GM12878 (cell line): ENCODE measurements around the gene SCN4A.

Source experiments
- ATF7 ChIP-seq: fragments of 450-650 bp; IDR thresholded peaks from 2 replicates; pipeline ENCODE4 v1.6.1; 2016; ENCODE audit warnings: low read depth, mild to moderate bottlenecking
- CBX5 ChIP-seq: sonication (generic); IDR thresholded peaks from 2 replicates; pipeline ENCODE4 v1.6.1; 2016; ENCODE audit warnings: low read depth, moderate library complexity, mild to moderate bottlenecking, inconsistent platforms
- CTCF ChIP-seq, 3 experiments: IDR thresholded peaks in 2 of 3; conservative IDR thresholded peaks in 1 of 3; 2 replicates each; pipeline ENCODE4 v1.5.1; 2011; ENCODE audit warnings: low read depth in 3 of 3, low read length in 3 of 3, mild to moderate bottlenecking in 3 of 3, control low read depth in 2 of 3, moderate library complexity in 2 of 3, inconsistent platforms in 1 of 3, mixed read lengths in 1 of 3; ENCODE audit not compliant: control insufficient read depth in 2 of 3, insufficient read depth in 1 of 3; ENCODE audit errors: extremely low read depth in 1 of 3
- EZH2 ChIP-seq: IDR thresholded peaks from 2 replicates; pipeline ENCODE4 v1.6.1; 2012; ENCODE audit warnings: low read depth, mild to moderate bottlenecking, control low read depth, inconsistent platforms, low read length, borderline replicate concordance; ENCODE audit not compliant: control insufficient read depth
- GATAD2B ChIP-seq: fragments of 450-650 bp; conservative IDR thresholded peaks from 2 replicates; pipeline ENCODE4 v1.6.1; 2017; ENCODE audit warnings: low read depth, mild to moderate bottlenecking, moderate library complexity
- POLR2A ChIP-seq: IDR thresholded peaks from 2 replicates; pipeline ENCODE4 v1.6.1; 2011; ENCODE audit warnings: low read depth, mild to moderate bottlenecking, low read length
- TF ChIP-seq, protein P1 (sequence below): IDR thresholded peaks from 2 replicates; pipeline ENCODE4 v1.6.1; 2012; ENCODE audit warnings: low read depth, low read length, improper control_type of control experiment

- no peak for TF ChIP-seq ATF7
- no peak for TF ChIP-seq CTCF (IDR thresholded peaks at IDR 0.05 in 2 of 3, conservative IDR thresholded peaks at IDR 0.05 in 1 of 3; ENCODE audit: control insufficient read depth in 2 of 3, extremely low read depth in 1 of 3, insufficient read depth in 1 of 3, low read depth in 3 of 3, low read length in 3 of 3)
- TF ChIP-seq CBX5, result no peak
- no peak for TF ChIP-seq EZH2
- TF ChIP-seq POLR2A, result no peak
- no peak for TF ChIP-seq GATAD2B
- TF ChIP-seq, protein P1, sequence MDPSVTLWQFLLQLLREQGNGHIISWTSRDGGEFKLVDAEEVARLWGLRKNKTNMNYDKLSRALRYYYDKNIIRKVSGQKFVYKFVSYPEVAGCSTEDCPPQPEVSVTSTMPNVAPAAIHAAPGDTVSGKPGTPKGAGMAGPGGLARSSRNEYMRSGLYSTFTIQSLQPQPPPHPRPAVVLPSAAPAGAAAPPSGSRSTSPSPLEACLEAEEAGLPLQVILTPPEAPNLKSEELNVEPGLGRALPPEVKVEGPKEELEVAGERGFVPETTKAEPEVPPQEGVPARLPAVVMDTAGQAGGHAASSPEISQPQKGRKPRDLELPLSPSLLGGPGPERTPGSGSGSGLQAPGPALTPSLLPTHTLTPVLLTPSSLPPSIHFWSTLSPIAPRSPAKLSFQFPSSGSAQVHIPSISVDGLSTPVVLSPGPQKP, result no peak
Observed at GRCh38 chr17:63961355-63962212, 11.1 kb downstream of the SCN4A start.
